ENCODE results near the gene S1PR2. TPM values are rescaled to one million over a fixed set of nuclear protein-coding genes. Genes with fewer than 3 reads are reported as not detected.
"Not testable (repeated sequence)": the region's sequence is repeated elsewhere in the genome, so short reads cannot be mapped to it uniquely, and the experiment has no call there.

S1PR2 gene
- total and polyA plus RNA-seq, 5 donors from 2014 or later: 2.9 to 20.9 (median 3.5) TPM

- Histone ChIP-seq H3K4me1 (ENCODE audit: control insufficient read depth, insufficient read depth, low read length, poor library complexity, severe bottlenecking) (no peaks in the 10 kb centered on the region), H3K4me3 (ENCODE audit: low read depth, low read length) (no peak overlapping the region), H3K36me3 (ENCODE audit: control insufficient read depth, insufficient read depth, low read length) (peaks cover 63% of the 10 kb centered on the region), H3K27me3 (ENCODE audit: control insufficient read depth, insufficient read depth, low read length) (no peaks in the 10 kb centered on the region), H3K9me3 (ENCODE audit: control insufficient read depth in 2 of 2, low read length in 2 of 2) (no peaks in the 10 kb centered on the region), H3K27ac (ENCODE audit: insufficient read depth, low read length, poor library complexity, severe bottlenecking) (no peak overlapping the region)
- no peak for DNase-seq
- H3K4me3 Mint-ChIP-seq: no peak overlapping the region
- no peak overlapping the region for H3K27ac Mint-ChIP-seq
- H3K27me3 Mint-ChIP-seq: no peaks in the 10 kb centered on the region
- H3K36me3 Mint-ChIP-seq: peaks cover 13% of the 10 kb centered on the region
- ATAC-seq (ENCODE audit: low read depth in 2 of 2): no peak
- no peaks in the 10 kb centered on the region for H3K9me3 Mint-ChIP-seq
- H3K4me1 Mint-ChIP-seq: peaks cover 6 to 24% (median 12%) of the 10 kb centered on the region in 4 donors
Measured at GRCh38 chr19:10182847-10183246, 48.3 kb downstream of the S1PR2 start.

- Histone ChIP-seq H3K36me3 (ENCODE audit: control insufficient read depth, insufficient read depth, low read length) (peaks cover 64% of the 10 kb centered on the region), H3K4me1 (ENCODE audit: control insufficient read depth, insufficient read depth, low read length, poor library complexity, severe bottlenecking) (no peaks in the 10 kb centered on the region), H3K27me3 (ENCODE audit: control insufficient read depth, insufficient read depth, low read length) (no peaks in the 10 kb centered on the region), H3K27ac (ENCODE audit: insufficient read depth, low read length, poor library complexity, severe bottlenecking) (no peak overlapping the region), H3K4me3 (ENCODE audit: low read depth, low read length) (no peak overlapping the region), H3K9me3 (ENCODE audit: control insufficient read depth in 2 of 2, low read length in 2 of 2) (no peaks in the 10 kb centered on the region)
- Mint-ChIP-seq H3K4me3 (no peak overlapping the region), H3K4me1 (peaks cover 4 to 16% (median 7%) of the 10 kb centered on the region in 4 donors), H3K9me3 (no peaks in the 10 kb centered on the region), H3K27ac (no peak overlapping the region), H3K36me3 (peaks cover 16% of the 10 kb centered on the region), H3K27me3 (no peaks in the 10 kb centered on the region)
- ATAC-seq (ENCODE audit: low read depth in 2 of 2) (no peak), DNase-seq (no peak)
Measured at GRCh38 chr19:10182076-10182475, 49.1 kb downstream of the S1PR2 start.

- no peaks in the 10 kb centered on the region for H3K9me3 Mint-ChIP-seq
- no peaks in the 10 kb centered on the region for H3K27me3 Mint-ChIP-seq
- DNase-seq (no peak), ATAC-seq (ENCODE audit: low read depth in 2 of 2) (no peak)
- no peaks in the 10 kb centered on the region for H3K27me3 ChIP-seq (ENCODE audit: control insufficient read depth, insufficient read depth, low read length)
- H3K4me3 Mint-ChIP-seq: no peak overlapping the region
- peaks cover 22% of the 10 kb centered on the region for H3K36me3 Mint-ChIP-seq
- H3K27ac ChIP-seq (ENCODE audit: insufficient read depth, low read length, poor library complexity, severe bottlenecking): no peak overlapping the region
- H3K9me3 ChIP-seq (ENCODE audit: control insufficient read depth in 2 of 2, low read length in 2 of 2): no peaks in the 10 kb centered on the region
- H3K36me3 ChIP-seq (ENCODE audit: control insufficient read depth, insufficient read depth, low read length): peaks cover 62% of the 10 kb centered on the region
- H3K27ac Mint-ChIP-seq: no peak overlapping the region
- peaks cover 0 to 8% (median 4%) of the 10 kb centered on the region in 4 donors for H3K4me1 Mint-ChIP-seq
- no peaks in the 10 kb centered on the region for H3K4me1 ChIP-seq (ENCODE audit: control insufficient read depth, insufficient read depth, low read length, poor library complexity, severe bottlenecking)
- H3K4me3 ChIP-seq (ENCODE audit: low read depth, low read length): no peak overlapping the region
Measured at GRCh38 chr19:10180459-10180858, 50.7 kb downstream of the S1PR2 start.

GRCh38 chr19:10180024-10180423 lies 51.1 kb downstream of the S1PR2 start:
- peaks cover 25% of the 10 kb centered on the region for H3K36me3 Mint-ChIP-seq

GRCh38 chr19:10173527-10173926 lies 57.6 kb downstream of the S1PR2 start:
- Histone ChIP-seq H3K4me3 (ENCODE audit: low read depth, low read length) (no peak overlapping the region), H3K27me3 (ENCODE audit: control insufficient read depth, insufficient read depth, low read length) (no peaks in the 10 kb centered on the region), H3K9me3 (ENCODE audit: control insufficient read depth in 2 of 2, low read length in 2 of 2) (no peaks in the 10 kb centered on the region), H3K36me3 (ENCODE audit: control insufficient read depth, insufficient read depth, low read length) (peaks cover 64% of the 10 kb centered on the region), H3K27ac (ENCODE audit: insufficient read depth, low read length, poor library complexity, severe bottlenecking) (no peak overlapping the region), H3K4me1 (ENCODE audit: control insufficient read depth, insufficient read depth, low read length, poor library complexity, severe bottlenecking) (no peaks in the 10 kb centered on the region)
- Mint-ChIP-seq H3K9me3 (peaks cover 0 to 1% (median 0%) of the 10 kb centered on the region in 7 donors), H3K36me3 (peaks cover 38% of the 10 kb centered on the region), H3K4me1 (peaks cover 2 to 9% (median 5%) of the 10 kb centered on the region in 4 donors), H3K27ac (peak overlapping the region; percentile 31 to 93 (median 54)), H3K27me3 (no peaks in the 10 kb centered on the region), H3K4me3 (no peak overlapping the region)
- ATAC-seq (ENCODE audit: low read depth in 2 of 2) (no peak), DNase-seq (no peak)

More at GRCh38 chr19:10180024-10180423, 51.1 kb downstream of the S1PR2 start:
- not testable (repeated sequence) for H3K27ac Mint-ChIP-seq; ATAC-seq (ENCODE audit: low read depth in 2 of 2); H3K27me3 ChIP-seq (ENCODE audit: control insufficient read depth, insufficient read depth, low read length); H3K4me1 ChIP-seq (ENCODE audit: control insufficient read depth, insufficient read depth, low read length, poor library complexity, severe bottlenecking); H3K4me3 ChIP-seq (ENCODE audit: low read depth, low read length); DNase-seq; H3K27me3 Mint-ChIP-seq; H3K27ac ChIP-seq (ENCODE audit: insufficient read depth, low read length, poor library complexity, severe bottlenecking); H3K4me3 Mint-ChIP-seq; H3K4me1 Mint-ChIP-seq; H3K9me3 Mint-ChIP-seq; H3K9me3 ChIP-seq (ENCODE audit: control insufficient read depth in 2 of 2, low read length in 2 of 2)
- peaks cover 66% of the 10 kb centered on the region for H3K36me3 ChIP-seq (ENCODE audit: control insufficient read depth, insufficient read depth, low read length)

Other genes starting within 250 kb of the S1PR2 start
- gene COL5A3, start 220.8 kb downstream of the S1PR2 start, total RNA-seq: 2.1 TPM
- under 1 TPM in 1 of 4 donors, not detected in 3; 0.35 TPM for gene COL5A3, start 220.8 kb downstream of the S1PR2 start, polyA plus RNA-seq
- not detected for gene RDH8, start 217.8 kb downstream of the S1PR2 start, total RNA-seq
- not detected for gene RDH8, start 217.8 kb downstream of the S1PR2 start, polyA plus RNA-seq
- gene SHFL, start 145.0 kb downstream of the S1PR2 start, total RNA-seq: 93.2 TPM
- 10 to 100 TPM; 28.0 to 29.4 (median 28.6) TPM for gene SHFL, start 145.0 kb downstream of the S1PR2 start, polyA plus RNA-seq
- gene ANGPTL6, start 128.7 kb downstream of the S1PR2 start, total RNA-seq: 0.30 TPM
- under 1 TPM; 0.18 to 0.53 (median 0.22) TPM for gene ANGPTL6, start 128.7 kb downstream of the S1PR2 start, polyA plus RNA-seq
- 62.2 TPM for gene PPAN, start 125.0 kb downstream of the S1PR2 start, total RNA-seq
- gene PPAN, start 125.0 kb downstream of the S1PR2 start, polyA plus RNA-seq: 10 to 100 TPM; 14.1 to 29.2 (median 21.7) TPM
- gene P2RY11, start 119.6 kb downstream of the S1PR2 start, total RNA-seq: 23.0 TPM
- gene P2RY11, start 119.6 kb downstream of the S1PR2 start, polyA plus RNA-seq: 1 to 10 TPM in 3 of 4 donors, under 1 TPM in 1; 0.64 to 2.2 (median 1.6) TPM
- gene EIF3G, start 111.4 kb downstream of the S1PR2 start, total RNA-seq: 328 TPM
- 100 to 1,000 TPM; 243 to 257 (median 253) TPM for gene EIF3G, start 111.4 kb downstream of the S1PR2 start, polyA plus RNA-seq
- gene DNMT1, start 36.4 kb downstream of the S1PR2 start, total RNA-seq: 259 TPM
- gene DNMT1, start 36.4 kb downstream of the S1PR2 start, polyA plus RNA-seq: 100 to 1,000 TPM in 1 of 4 donors, 10 to 100 TPM in 3; 78.8 to 103 (median 97.6) TPM
- gene MRPL4, start 20.9 kb upstream of the S1PR2 start, total RNA-seq: 37.0 TPM
- gene MRPL4, start 20.9 kb upstream of the S1PR2 start, polyA plus RNA-seq: 10 to 100 TPM; 24.9 to 36.6 (median 32.4) TPM
- gene ICAM1, start 39.8 kb upstream of the S1PR2 start, total RNA-seq: 13.7 TPM
- gene ICAM1, start 39.8 kb upstream of the S1PR2 start, polyA plus RNA-seq: 1 to 10 TPM; 4.8 to 8.2 (median 6.9) TPM
- 0.67 TPM for gene ICAM4, start 55.6 kb upstream of the S1PR2 start, total RNA-seq
- under 1 TPM; 0.20 to 0.67 (median 0.41) TPM for gene ICAM4, start 55.6 kb upstream of the S1PR2 start, polyA plus RNA-seq
- gene ICAM5, start 58.6 kb upstream of the S1PR2 start, total RNA-seq: 0.20 TPM
- gene ICAM5, start 58.6 kb upstream of the S1PR2 start, polyA plus RNA-seq: not detected
- gene ZGLP1, start 78.5 kb upstream of the S1PR2 start, total RNA-seq: 2.8 TPM
- gene ZGLP1, start 78.5 kb upstream of the S1PR2 start, polyA plus RNA-seq: under 1 TPM in 1 of 4 donors, not detected in 3; 0.32 TPM
- gene FDX2, start 84.7 kb upstream of the S1PR2 start, total RNA-seq: 3.5 TPM
- gene FDX2, start 84.7 kb upstream of the S1PR2 start, polyA plus RNA-seq: 10 to 100 TPM; 13.1 to 16.5 (median 13.5) TPM
- 39.0 TPM for gene RAVER1, start 102.2 kb upstream of the S1PR2 start, total RNA-seq
- 10 to 100 TPM; 10.6 to 13.6 (median 10.7) TPM for gene RAVER1, start 102.2 kb upstream of the S1PR2 start, polyA plus RNA-seq
- gene ICAM3, start 108.3 kb upstream of the S1PR2 start, total RNA-seq: 218 TPM
- 100 to 1,000 TPM; 239 to 288 (median 270) TPM for gene ICAM3, start 108.3 kb upstream of the S1PR2 start, polyA plus RNA-seq
- 304 TPM for gene TYK2, start 149.2 kb upstream of the S1PR2 start, total RNA-seq
- 10 to 100 TPM; 50.3 to 58.3 (median 53.9) TPM for gene TYK2, start 149.2 kb upstream of the S1PR2 start, polyA plus RNA-seq
- gene CDC37, start 172.2 kb upstream of the S1PR2 start, total RNA-seq: 229 TPM
- 10 to 100 TPM; 53.4 to 69.9 (median 61.0) TPM for gene CDC37, start 172.2 kb upstream of the S1PR2 start, polyA plus RNA-seq
- gene PDE4A, start 189.2 kb upstream of the S1PR2 start, total RNA-seq: 16.6 TPM
- gene PDE4A, start 189.2 kb upstream of the S1PR2 start, polyA plus RNA-seq: 1 to 10 TPM in 3 of 4 donors, under 1 TPM in 1; 0.86 to 4.2 (median 3.5) TPM

Data from CD4-positive, CD25-positive, alpha-beta regulatory T cell (primary cell).